K562 (cell line): ENCODE measurements around the gene LYRM1. TPM values are rescaled to one million over a fixed set of nuclear protein-coding genes. Genes with fewer than 3 reads are reported as not detected.

Source experiments
- ATAC-seq: fragments of 200-7000 bp; cut with Tn5 transposase; 3 replicates; pipeline ENCODE4 v1.9.1; 2020; ENCODE audit warnings: moderate library complexity
- BruUV-seq: library from RNA; stranded (reverse); fragments of 400-500 nt; replicated peaks from 2 replicates; lab custom pipeline; 2021; lab: Mats Ljungman, UMichigan
- CTCF ChIA-PET: fragments of 300-600 bp; formaldehyde crosslinking; extraction: SDS; loops from one replicate; lab custom pipeline; 2021; ENCODE audit warnings: low intra/inter-chr PET ratio; lab: Yijun Ruan, JAX
- POLR2A ChIA-PET: fragments of 300-600, 350-650 bp; sonication (Branson Sonifier 250); formaldehyde crosslinking; extraction: SDS; loops from one replicate; lab custom pipeline; 2021; ENCODE audit warnings: antibody characterized with exemption, inconsistent platforms; lab: Yijun Ruan, JAX
- DNase-seq, 4 experiments: peaks; one replicate each; pipeline versions ENCODE4 v3.0.0 to v3.0.0-alpha.2; 2011 to 2018; ENCODE audit warnings: low spot score in 3 of 4, mixed read lengths in 3 of 4; ENCODE audit errors: extremely low read depth in 1 of 4
- FAIRE-seq: peaks from 2 replicates; lab custom pipeline; 2011; peaks lifted over from hg19 to GRCh38; lab: Jason Lieb, UNC
- H2AFZ ChIP-seq: 2 replicates; pipeline ENCODE4 v1.6.0; 2011; ENCODE audit warnings: low read depth, low read length, control low read depth, inconsistent platforms
- H3K27ac ChIP-seq: fragments of 200-600 bp; 3 replicates; pipeline ENCODE4 v1.8.0; 2011; ENCODE audit warnings: low read depth, mild to moderate bottlenecking, control low read depth, inconsistent platforms, low read length, moderate library complexity, mixed read lengths; ENCODE audit errors: extremely low read depth
- H3K27me3 ChIP-seq, 2 experiments: fragments of 300-600 bp in 1 of 2; 2 replicates in 1 of 2; 3 replicates in 1 of 2; pipeline versions ENCODE4 v1.6.0 to v1.8.0; 2011; ENCODE audit warnings: inconsistent platforms in 2 of 2, low read length in 2 of 2, mild to moderate bottlenecking in 1 of 2, mixed read lengths in 1 of 2, moderate library complexity in 1 of 2; ENCODE audit not compliant: control insufficient read depth in 2 of 2, insufficient read depth in 2 of 2
- H3K36me3 ChIP-seq: fragments of 300-600 bp; 3 replicates; pipeline ENCODE4 v1.8.0; 2011; ENCODE audit warnings: mild to moderate bottlenecking, low read length, inconsistent platforms; ENCODE audit not compliant: control insufficient read depth, insufficient read depth
- H3K4me1 ChIP-seq, 2 experiments: fragments of 200-600 bp in 1 of 2; replicated peaks in 1 of 2; 2 replicates in 1 of 2; 3 replicates in 1 of 2; pipeline versions ENCODE4 v1.5.1 to v1.8.0; 2011; ENCODE audit warnings: inconsistent platforms in 2 of 2, low read length in 2 of 2, mild to moderate bottlenecking in 1 of 2, mixed read lengths in 1 of 2, moderate library complexity in 1 of 2; ENCODE audit not compliant: control insufficient read depth in 2 of 2, insufficient read depth in 2 of 2
- H3K4me2 ChIP-seq: 2 replicates; pipeline ENCODE4 v1.6.1; 2011; ENCODE audit warnings: low read length, control low read depth, inconsistent platforms, mixed read lengths; ENCODE audit not compliant: insufficient read depth
- H3K4me3 ChIP-seq: fragments of 200-600 bp; sonication (generic), shearing (Covaris generic); 2 replicates; pipeline ENCODE4 v1.5.1; 2016; ENCODE audit warnings: control low read depth, inconsistent platforms
- H3K79me2 ChIP-seq: fragments of 200-600 bp; 3 replicates; pipeline ENCODE4 v1.8.0; 2011; ENCODE audit warnings: low read length, inconsistent platforms; ENCODE audit not compliant: control insufficient read depth, insufficient read depth
- H3K9ac ChIP-seq, 2 experiments: 2 replicates each; pipeline versions ENCODE4 v1.6.0 to v1.6.1; 2011; ENCODE audit warnings: low read depth in 2 of 2, low read length in 2 of 2, control low read depth in 1 of 2, inconsistent platforms in 1 of 2, mild to moderate bottlenecking in 1 of 2, mixed read lengths in 1 of 2; ENCODE audit not compliant: insufficient read depth in 1 of 2
- H3K9me1 ChIP-seq: one replicate; pipeline ENCODE4 v1.6.0; 2011; ENCODE audit warnings: inconsistent platforms, mild to moderate bottlenecking, low read length, moderate library complexity; ENCODE audit not compliant: control insufficient read depth, insufficient read depth
- H3K9me3 ChIP-seq: replicated peaks from 2 replicates; pipeline ENCODE4 v1.5.1; 2011; ENCODE audit warnings: low read depth, low read length, inconsistent platforms; ENCODE audit not compliant: control insufficient read depth, insufficient read depth
- H4K20me1 ChIP-seq: replicated peaks from 2 replicates; pipeline ENCODE4 v1.6.1; 2011; ENCODE audit warnings: low read length, inconsistent platforms, mixed read lengths; ENCODE audit not compliant: control insufficient read depth, insufficient read depth
- CBFA2T3 ChIP-seq: fragments of 450-650 bp; IDR thresholded peaks from 2 replicates; pipeline ENCODE4 v1.6.1; 2017
- CTBP1 ChIP-seq: fragments of 450-650 bp; IDR thresholded peaks from 2 replicates; pipeline ENCODE4 v1.6.1; 2016; ENCODE audit warnings: borderline replicate concordance
- FOXK2 ChIP-seq, 2 experiments: fragments of 450-650 bp; IDR thresholded peaks in 1 of 2; conservative IDR thresholded peaks in 1 of 2; 2 replicates each; pipeline ENCODE4 v1.6.1; 2016; ENCODE audit warnings: low read depth in 2 of 2, mild to moderate bottlenecking in 1 of 2
- HNRNPL ChIP-seq: fragments of 200-400 bp; formaldehyde crosslinking; IDR thresholded peaks from 2 replicates; pipeline ENCODE4 v1.6.1; 2017; ENCODE audit warnings: low read depth, mild to moderate bottlenecking, low read length
- MEF2D ChIP-seq: conservative IDR thresholded peaks from 2 replicates; pipeline ENCODE4 v1.6.1; 2016; ENCODE audit warnings: low read depth, missing genetic modification characterization, missing compliant biosample characterization
- MYNN ChIP-seq, 2 experiments: sonication (generic); formaldehyde crosslinking in 1 of 2; IDR thresholded peaks; 2 replicates each; pipeline versions ENCODE4 v1.5.0 to v1.6.1; 2016 to 2020; ENCODE audit warnings: antibody characterized with exemption in 1 of 2, missing genetic modification reagents in 1 of 2
- NFE2 ChIP-seq: IDR thresholded peaks from 2 replicates; pipeline ENCODE4 v1.6.1; 2014; ENCODE audit warnings: antibody characterized with exemption, low read depth
- PRDM10 ChIP-seq: fragments of 450-650 bp; IDR thresholded peaks from 2 replicates; pipeline ENCODE4 v1.6.1; 2018; ENCODE audit not compliant: partially characterized antibody
- RCOR1 ChIP-seq, 2 experiments: IDR thresholded peaks; 2 replicates each; pipeline ENCODE4 v1.6.1; 2012; ENCODE audit warnings: low read depth in 2 of 2, low read length in 2 of 2, borderline replicate concordance in 1 of 2, improper control_type of control experiment in 1 of 2
- SAFB2 ChIP-seq: fragments of 200-400 bp; formaldehyde crosslinking; IDR thresholded peaks from 2 replicates; pipeline ENCODE4 v1.6.1; 2018; ENCODE audit warnings: borderline replicate concordance, low read length, low read depth, moderate library complexity; ENCODE audit not compliant: severe bottlenecking
- SMARCE1 ChIP-seq: fragments of 450-650 bp; IDR thresholded peaks from 2 replicates; pipeline ENCODE4 v1.7.1; 2016; ENCODE audit warnings: mild to moderate bottlenecking
- ZNF655 ChIP-seq: fragments of 250-450 bp; sonication (Bioruptor Pico); IDR thresholded peaks from 2 replicates; pipeline ENCODE4 v1.5.0; 2021
- WGBS: fragments of 100-300 bp; shearing (Covaris generic); methylation state at CpG from one replicate; pipeline ENCODE4 v1.1.6; 2016; ENCODE audit warnings: low coverage, mixed read lengths; ENCODE audit not compliant: insufficient coverage; ENCODE audit errors: missing lambda C conversion rate; 5-methylcytosine and 5-hydroxymethylcytosine counted together
- in situ Hi-C: fragments of 300-500 bp; cut with MboI; formaldehyde crosslinking; loops from 4 replicates; pipeline ENCODE4 v1.15.0; 2018; ENCODE audit warnings: inconsistent platforms, mixed read lengths
- intact Hi-C: fragments of 100-400 bp; cut with micrococcal nuclease; formaldehyde crosslinking; loops from 2 replicates; pipeline ENCODE4 v1.14.2; 2022
- polyA plus RNA-seq, 8 experiments: library from polyadenylated mRNA; depleted of rRNA in 4 of 8; stranded (reverse) in 5 of 8; unstranded in 3 of 8; fragments of >200 nt; fragmentation: Nextera tagmentation in 2 of 8; fragmentation: Illumina TruSeq in 1 of 8; extraction: Ambion mirVana in 2 of 8; extraction: Trizol in 1 of 8; gene quantifications; 2 replicates each; pipeline versions ENCODE4 v1.2.1 to v1.2.3, GENCODE V29; 2011 to 2014; ENCODE audit warnings: inconsistent platforms in 1 of 8, missing spikeins in 1 of 8
- total RNA-seq, 7 experiments: library from RNA; depleted of rRNA in 6 of 7; stranded (reverse); fragments of >200 nt in 6 of 7; fragmentation: Illumina TruSeq in 2 of 7; extraction: Trizol in 2 of 7; gene quantifications; 2 replicates each; pipeline versions ENCODE4 v1.2.1 to v1.2.3, GENCODE V29; 2011 to 2021; ENCODE audit warnings: low replicate concordance in 1 of 7
- TF ChIP-seq, protein P1 (sequence below): IDR thresholded peaks from 2 replicates; pipeline ENCODE4 v1.6.1; 2011; ENCODE audit not compliant: insufficient read length; ENCODE audit errors: extremely low read depth
- TF ChIP-seq, protein P2 (sequence below): sonication (generic); formaldehyde crosslinking; IDR thresholded peaks from 2 replicates; pipeline ENCODE4 v1.8.0; 2022; ENCODE audit warnings: missing genetic modification reagents, mild to moderate bottlenecking, moderate library complexity, borderline replicate concordance

LYRM1 gene
- total and polyA plus RNA-seq, 9 of the 15 experiments (the other 6 are each of a cell fraction or from before 2014, with no cell fraction given) = 17.5 to 44.1 (median 32.7) TPM

GRCh38 chr16:20866145-20866772 lies 34.3 kb upstream of the LYRM1 start:
- H3K79me2 ChIP-seq = peaks cover 8% of the 10 kb centered on the region; the same call in 1 of the 3 replicates
- H3K9ac ChIP-seq = peak overlapping the region; percentile 1 to 14; a peak in 1 of 4 replicates
- no peak overlapping the region for H3K4me3 ChIP-seq
- CTCF ChIA-PET = no interaction called here
- intact Hi-C loops = no loop called here
- POLR2A ChIA-PET = interaction anchor here (0.7 to 1.7 kb wide), 9 partner anchors 9 to 52 kb away, joined by 3 to 10 read pairs (median 4); no protein-coding TSS in a partner anchor
- ATAC-seq = peak; percentile 83
- peak; percentile 53 to 70 (median 62) for DNase-seq
- no peaks in the 10 kb centered on the region for H3K9me1 ChIP-seq
- H3K36me3 ChIP-seq = no peaks in the 10 kb centered on the region
- no peaks in the 10 kb centered on the region for H3K27me3 ChIP-seq
- peak overlapping the region; percentile 13; the same call in 2 of the 3 replicates for H3K27ac ChIP-seq
- in situ Hi-C loops = no loop called here
- no peaks in the 10 kb centered on the region for H3K9me3 ChIP-seq
- 13% methylated on average over 6 of the region's 6 CpGs for WGBS
- peak; percentile 86 for FAIRE-seq
- H3K4me2 ChIP-seq = peak overlapping the region; percentile 13; the same call in 1 of the 2 replicates
- H2AFZ ChIP-seq = peak overlapping the region; percentile 51
- BruUV-seq = no TSS peak
- H3K4me1 ChIP-seq = peaks cover 14 to 25% of the 10 kb centered on the region in 2 experiments
- peaks cover 16% of the 10 kb centered on the region; the same call in 1 of the 2 replicates for H4K20me1 ChIP-seq
- TF ChIP-seq PRDM10 = peak; percentile 96
- peak; percentile 90 for TF ChIP-seq MYNN (IDR thresholded peaks at IDR 0.05)
- TF ChIP-seq MYNN (CRISPR knock-in tag; IDR thresholded peaks at IDR 0.05) = no peak
- peak; percentile 70; the same call in 1 of the 2 replicates for TF ChIP-seq SMARCE1
- TF ChIP-seq NFE2 = peak; percentile 53
- TF ChIP-seq, protein P1, sequence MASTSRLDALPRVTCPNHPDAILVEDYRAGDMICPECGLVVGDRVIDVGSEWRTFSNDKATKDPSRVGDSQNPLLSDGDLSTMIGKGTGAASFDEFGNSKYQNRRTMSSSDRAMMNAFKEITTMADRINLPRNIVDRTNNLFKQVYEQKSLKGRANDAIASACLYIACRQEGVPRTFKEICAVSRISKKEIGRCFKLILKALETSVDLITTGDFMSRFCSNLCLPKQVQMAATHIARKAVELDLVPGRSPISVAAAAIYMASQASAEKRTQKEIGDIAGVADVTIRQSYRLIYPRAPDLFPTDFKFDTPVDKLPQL = no peak
- TF ChIP-seq SAFB2 = no peak
- TF ChIP-seq CBFA2T3 = peak; percentile 37; the same call in 1 of the 2 replicates
- TF ChIP-seq MEF2D (tag) = 0 out of 2 replicates have a peak, but pooled peaks have one; percentile 25
- TF ChIP-seq HNRNPL = peak; percentile 69
- TF ChIP-seq ZNF655 (CRISPR knock-in tag) = no peak
- TF ChIP-seq FOXK2 (conservative IDR thresholded peaks at IDR 0.05 in 1 of 2, IDR thresholded peaks at IDR 0.05 in 1 of 2; ENCODE audit: low read depth in 2 of 2) = peak in 1 of 2 experiments; percentile 17; a peak in 1 of 4 replicates
- TF ChIP-seq CTBP1 = peak; percentile 57
- TF ChIP-seq, protein P2, sequence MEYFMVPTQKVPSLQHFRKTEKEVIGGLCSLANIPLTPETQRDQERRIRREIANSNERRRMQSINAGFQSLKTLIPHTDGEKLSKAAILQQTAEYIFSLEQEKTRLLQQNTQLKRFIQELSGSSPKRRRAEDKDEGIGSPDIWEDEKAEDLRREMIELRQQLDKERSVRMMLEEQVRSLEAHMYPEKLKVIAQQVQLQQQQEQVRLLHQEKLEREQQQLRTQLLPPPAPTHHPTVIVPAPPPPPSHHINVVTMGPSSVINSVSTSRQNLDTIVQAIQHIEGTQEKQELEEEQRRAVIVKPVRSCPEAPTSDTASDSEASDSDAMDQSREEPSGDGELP = peak; percentile 53
- TF ChIP-seq RCOR1 (IDR thresholded peaks at IDR 0.05; ENCODE audit: borderline replicate concordance in 1 of 2, low read depth in 2 of 2, low read length in 2 of 2) = peak in 1 of 2 experiments; percentile 45; a peak in 1 of 4 replicates
